ENCODE measurements around the gene AKNAD1.
A peak's percentile ranks its signal among the peaks of the same experiment; 100 is the strongest.

Gene AKNAD1, protein sequence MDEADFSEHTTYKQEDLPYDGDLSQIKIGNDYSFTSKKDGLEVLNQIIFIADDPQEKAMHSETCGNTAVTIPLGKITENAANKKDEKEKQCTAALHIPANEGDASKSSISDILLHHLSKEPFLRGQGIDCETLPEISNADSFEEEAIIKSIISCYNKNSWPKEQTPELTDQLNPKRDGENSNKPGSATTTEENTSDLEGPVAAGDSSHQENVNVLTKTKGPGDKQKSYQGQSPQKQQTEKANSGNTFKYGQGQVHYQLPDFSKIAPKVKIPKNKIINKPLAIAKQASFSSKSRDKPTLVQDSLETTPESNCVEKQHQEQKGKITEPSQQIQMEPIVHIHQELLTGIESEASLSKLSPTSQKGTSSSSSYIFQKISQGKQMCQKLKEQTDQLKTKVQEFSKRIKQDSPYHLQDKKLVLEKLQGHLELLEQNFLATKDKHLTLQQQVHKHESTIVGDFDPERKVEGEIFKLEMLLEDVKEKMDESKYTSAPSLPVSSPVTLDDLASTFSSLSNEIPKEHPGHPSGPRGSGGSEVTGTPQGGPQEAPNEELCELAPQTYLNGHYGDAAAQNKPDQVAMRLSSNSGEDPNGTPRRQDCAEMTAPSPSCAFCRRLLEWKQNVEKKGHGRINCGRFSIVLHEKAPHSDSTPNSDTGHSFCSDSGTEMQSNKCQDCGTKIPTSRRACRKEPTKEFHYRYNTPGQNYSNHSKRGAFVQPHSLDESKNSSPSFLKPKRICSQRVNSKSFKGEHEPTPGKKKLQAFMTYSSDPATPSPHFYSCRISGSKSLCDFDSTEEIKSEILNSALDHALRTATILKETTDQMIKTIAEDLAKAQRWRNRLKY

DNA sequence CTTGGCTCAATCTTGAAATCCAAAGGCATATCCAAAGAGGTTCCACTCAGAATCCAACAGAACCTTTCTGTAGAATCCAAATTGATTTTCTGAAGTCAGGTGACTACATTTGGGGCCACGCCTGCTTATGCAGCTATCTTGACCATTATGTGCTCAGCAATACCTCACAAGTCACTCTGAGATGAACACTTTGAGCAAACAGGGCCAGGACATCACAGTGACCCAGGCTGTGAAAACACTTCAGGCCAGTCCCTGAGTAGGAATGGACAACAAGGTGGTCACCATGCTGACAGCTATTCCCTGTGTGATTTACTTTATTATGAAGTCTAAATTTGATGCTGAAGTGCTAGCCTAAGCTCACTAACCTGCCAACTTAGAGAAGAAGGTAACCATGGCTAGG is at the start of gene AKNAD1:
AKNAD1 (minus strand) TSS at position 101 of the 400 bp plus-strand sequence. CDS start 4,430 bp downstream, outside the sequence.
- TF ChIP-seq, protein P1, sequence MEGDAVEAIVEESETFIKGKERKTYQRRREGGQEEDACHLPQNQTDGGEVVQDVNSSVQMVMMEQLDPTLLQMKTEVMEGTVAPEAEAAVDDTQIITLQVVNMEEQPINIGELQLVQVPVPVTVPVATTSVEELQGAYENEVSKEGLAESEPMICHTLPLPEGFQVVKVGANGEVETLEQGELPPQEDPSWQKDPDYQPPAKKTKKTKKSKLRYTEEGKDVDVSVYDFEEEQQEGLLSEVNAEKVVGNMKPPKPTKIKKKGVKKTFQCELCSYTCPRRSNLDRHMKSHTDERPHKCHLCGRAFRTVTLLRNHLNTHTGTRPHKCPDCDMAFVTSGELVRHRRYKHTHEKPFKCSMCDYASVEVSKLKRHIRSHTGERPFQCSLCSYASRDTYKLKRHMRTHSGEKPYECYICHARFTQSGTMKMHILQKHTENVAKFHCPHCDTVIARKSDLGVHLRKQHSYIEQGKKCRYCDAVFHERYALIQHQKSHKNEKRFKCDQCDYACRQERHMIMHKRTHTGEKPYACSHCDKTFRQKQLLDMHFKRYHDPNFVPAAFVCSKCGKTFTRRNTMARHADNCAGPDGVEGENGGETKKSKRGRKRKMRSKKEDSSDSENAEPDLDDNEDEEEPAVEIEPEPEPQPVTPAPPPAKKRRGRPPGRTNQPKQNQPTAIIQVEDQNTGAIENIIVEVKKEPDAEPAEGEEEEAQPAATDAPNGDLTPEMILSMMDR (IDR thresholded peaks at IDR 0.05; ENCODE audit: insufficient read depth, low read depth, low read length, missing control alignments), result no peak
- no peak within 1 kb of the TSS for H3K4me3 ChIP-seq (ENCODE audit: low read depth, low read length)
- DNase-seq (ENCODE audit: low read depth), result no peak

- TF ChIP-seq, protein P1 (IDR thresholded peaks at IDR 0.05; ENCODE audit: insufficient read depth, low read depth, low read length, missing control alignments), result no peak
- H3K4me3 ChIP-seq (ENCODE audit: low read depth, low read length), result no peak overlapping the region
- DNase-seq (ENCODE audit: low read depth), result no peak
Observed at GRCh38 chr1:108901106-108901505, 44.2 kb upstream of the AKNAD1 start.

- no peak overlapping the region for H3K4me3 ChIP-seq (ENCODE audit: low read depth, low read length)
- peak; percentile 64 for DNase-seq (ENCODE audit: low read depth)
- TF ChIP-seq, protein P1 (IDR thresholded peaks at IDR 0.05; ENCODE audit: insufficient read depth, low read depth, low read length, missing control alignments), result peak; percentile 58
Observed at GRCh38 chr1:108897865-108898720, 41.2 kb upstream of the AKNAD1 start.

DNA sequence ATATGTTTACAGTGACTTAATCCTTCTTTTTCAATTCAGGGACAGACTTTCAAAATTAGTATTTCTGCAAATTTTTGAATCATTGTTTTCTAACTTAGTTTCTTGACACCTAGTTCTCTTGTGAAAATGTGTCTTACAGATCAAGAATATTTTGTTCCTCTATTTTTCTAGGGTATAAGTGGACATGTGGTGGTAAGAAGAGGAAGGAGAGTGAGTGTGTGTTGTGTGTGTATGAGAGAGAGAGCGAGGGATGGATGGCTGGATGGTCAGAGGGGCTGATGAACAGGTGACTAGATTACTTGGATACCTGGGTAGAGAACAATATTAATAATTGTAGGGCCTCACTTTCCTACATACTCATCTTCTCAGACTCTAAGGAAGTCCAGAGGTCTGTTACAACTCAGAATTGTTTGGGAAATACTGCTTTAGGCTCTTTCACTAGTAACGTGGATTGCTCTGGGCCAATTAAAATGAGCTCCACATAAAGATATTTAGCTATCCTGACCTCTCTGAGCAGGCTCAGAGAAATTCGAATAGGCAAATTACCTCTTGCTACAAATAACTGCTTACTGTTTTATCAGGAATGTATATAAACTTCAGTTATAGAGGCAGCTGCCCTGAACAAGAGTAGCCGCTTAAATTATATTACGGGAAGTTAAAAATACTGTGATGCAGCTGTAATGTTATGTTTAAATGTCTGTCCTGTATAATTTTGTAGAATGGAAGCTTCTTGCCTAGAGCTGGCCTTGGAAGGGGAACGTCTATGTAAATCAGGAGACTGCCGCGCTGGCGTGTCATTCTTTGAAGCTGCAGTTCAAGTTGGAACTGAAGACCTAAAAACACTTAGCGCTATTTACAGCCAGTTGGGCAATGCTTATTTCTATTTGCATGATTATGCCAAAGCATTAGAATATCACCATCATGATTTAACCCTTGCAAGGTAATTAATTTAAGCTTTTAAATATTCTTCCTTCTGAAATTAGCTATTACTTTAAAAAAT is 39.6 kb upstream of the AKNAD1 start:
- H3K4me3 ChIP-seq (ENCODE audit: low read depth, low read length), result no peak overlapping the region
- no peak for DNase-seq (ENCODE audit: low read depth)
- TF ChIP-seq, protein P1 (IDR thresholded peaks at IDR 0.05; ENCODE audit: insufficient read depth, low read depth, low read length, missing control alignments), result no peak

GRCh38 chr1:108893141-108893530 is 36.2 kb upstream of the AKNAD1 start:
- DNase-seq (ENCODE audit: low read depth), result no peak
- TF ChIP-seq, protein P1 (IDR thresholded peaks at IDR 0.05; ENCODE audit: insufficient read depth, low read depth, low read length, missing control alignments), result no peak
- H3K4me3 ChIP-seq (ENCODE audit: low read depth, low read length), result no peak overlapping the region

Data from GM12865 (cell line).